ENCODE measurements around the gene PVALB.
A peak's percentile ranks its signal among the peaks of the same experiment; 100 is the strongest.

The PVALB gene

GRCh38 chr22:36828815-36829214 lies 12.0 kb upstream of the PVALB start:
- H3K4me3 ChIP-seq (ENCODE audit: insufficient read depth, low read depth, low read length) = no peak overlapping the region
- H3K27ac ChIP-seq (ENCODE audit: insufficient read depth, low read depth, low read length, poor library complexity, severe bottlenecking) = no peak overlapping the region
- 87 to 90% methylated on average over 3 of the region's 3 CpGs for WGBS, 2 experiments
- no peaks in the 10 kb centered on the region for H3K27me3 ChIP-seq (ENCODE audit: control insufficient read depth, insufficient read depth, low read length, poor library complexity, severe bottlenecking)
- H3K36me3 ChIP-seq (ENCODE audit: control insufficient read depth, insufficient read depth, low read length) = no peaks in the 10 kb centered on the region
- peaks cover 6% of the 10 kb centered on the region for H3K4me1 ChIP-seq (ENCODE audit: control insufficient read depth, insufficient read depth, low read length)
- no peaks in the 10 kb centered on the region for H3K9me3 ChIP-seq (ENCODE audit: control insufficient read depth, low read length)

- Histone ChIP-seq H3K27me3 (ENCODE audit: control insufficient read depth, insufficient read depth, low read length, poor library complexity, severe bottlenecking) (no peaks in the 10 kb centered on the region), H3K9me3 (ENCODE audit: control insufficient read depth, low read length) (no peaks in the 10 kb centered on the region)
- WGBS, 2 experiments = 89 to 91% methylated on average over 6 of the region's 6 CpGs
Observed at GRCh38 chr22:36826262-36826661, 9.4 kb upstream of the PVALB start.

GRCh38 chr22:36824655-36825054 lies 7.8 kb upstream of the PVALB start:
- no peaks in the 10 kb centered on the region for H3K9me3 ChIP-seq (ENCODE audit: control insufficient read depth, low read length)
- H3K36me3 ChIP-seq (ENCODE audit: control insufficient read depth, insufficient read depth, low read length) = no peaks in the 10 kb centered on the region
- peaks cover 1% of the 10 kb centered on the region for H3K27me3 ChIP-seq (ENCODE audit: control insufficient read depth, insufficient read depth, low read length, poor library complexity, severe bottlenecking)
- H3K4me1 ChIP-seq (ENCODE audit: control insufficient read depth, insufficient read depth, low read length) = peaks cover 17% of the 10 kb centered on the region
- H3K27ac ChIP-seq (ENCODE audit: insufficient read depth, low read depth, low read length, poor library complexity, severe bottlenecking) = no peak overlapping the region
- 91 to 94% methylated on average over 2 of the region's 2 CpGs for WGBS, 2 experiments
- no peak overlapping the region for H3K4me3 ChIP-seq (ENCODE audit: insufficient read depth, low read depth, low read length)

More at GRCh38 chr22:36826262-36826661, 9.4 kb upstream of the PVALB start:
- H3K27ac ChIP-seq (ENCODE audit: insufficient read depth, low read depth, low read length, poor library complexity, severe bottlenecking) = no peak overlapping the region
- H3K4me3 ChIP-seq (ENCODE audit: insufficient read depth, low read depth, low read length) = no peak overlapping the region
- H3K4me1 ChIP-seq (ENCODE audit: control insufficient read depth, insufficient read depth, low read length) = peaks cover 17% of the 10 kb centered on the region
- H3K36me3 ChIP-seq (ENCODE audit: control insufficient read depth, insufficient read depth, low read length) = no peaks in the 10 kb centered on the region

- 71 to 75% methylated on average over 17 of the region's 17 CpGs for WGBS, 2 experiments
- H3K27me3 ChIP-seq (ENCODE audit: control insufficient read depth, insufficient read depth, low read length, poor library complexity, severe bottlenecking) = peaks cover 11% of the 10 kb centered on the region
- H3K4me1 ChIP-seq (ENCODE audit: control insufficient read depth, insufficient read depth, low read length) = peaks cover 22% of the 10 kb centered on the region
- no peak overlapping the region for H3K27ac ChIP-seq (ENCODE audit: insufficient read depth, low read depth, low read length, poor library complexity, severe bottlenecking)
- no peak overlapping the region for H3K4me3 ChIP-seq (ENCODE audit: insufficient read depth, low read depth, low read length)
- H3K36me3 ChIP-seq (ENCODE audit: control insufficient read depth, insufficient read depth, low read length) = no peaks in the 10 kb centered on the region
- H3K9me3 ChIP-seq (ENCODE audit: control insufficient read depth, low read length) = no peaks in the 10 kb centered on the region
Observed at GRCh38 chr22:36823186-36823839, 6.5 kb upstream of the PVALB start.

- Histone ChIP-seq H3K9me3 (ENCODE audit: control insufficient read depth, low read length) (no peaks in the 10 kb centered on the region), H3K4me3 (ENCODE audit: insufficient read depth, low read depth, low read length) (no peak overlapping the region), H3K27ac (ENCODE audit: insufficient read depth, low read depth, low read length, poor library complexity, severe bottlenecking) (no peak overlapping the region), H3K36me3 (ENCODE audit: control insufficient read depth, insufficient read depth, low read length) (no peaks in the 10 kb centered on the region), H3K4me1 (ENCODE audit: control insufficient read depth, insufficient read depth, low read length) (peaks cover 24% of the 10 kb centered on the region), H3K27me3 (ENCODE audit: control insufficient read depth, insufficient read depth, low read length, poor library complexity, severe bottlenecking) (peaks cover 18% of the 10 kb centered on the region)
- WGBS, 2 experiments = 38 to 48% methylated on average over 6 of the region's 6 CpGs
Observed at GRCh38 chr22:36822581-36822980, 5.7 kb upstream of the PVALB start.

- no peaks in the 10 kb centered on the region for H3K36me3 ChIP-seq (ENCODE audit: control insufficient read depth, insufficient read depth, low read length)
- no peaks in the 10 kb centered on the region for H3K9me3 ChIP-seq (ENCODE audit: control insufficient read depth, low read length)
- WGBS, 2 experiments = 41% methylated on average over 9 of the region's 9 CpGs
- H3K27me3 ChIP-seq (ENCODE audit: control insufficient read depth, insufficient read depth, low read length, poor library complexity, severe bottlenecking) = peaks cover 53% of the 10 kb centered on the region
- no peak overlapping the region for H3K4me3 ChIP-seq (ENCODE audit: insufficient read depth, low read depth, low read length)
- no peak overlapping the region for H3K27ac ChIP-seq (ENCODE audit: insufficient read depth, low read depth, low read length, poor library complexity, severe bottlenecking)
- H3K4me1 ChIP-seq (ENCODE audit: control insufficient read depth, insufficient read depth, low read length) = peaks cover 47% of the 10 kb centered on the region
Observed at GRCh38 chr22:36819112-36819511, 2.3 kb upstream of the PVALB start.

GRCh38 chr22:36818010-36818642 lies 1.3 kb upstream of the PVALB start:
- Histone ChIP-seq H3K4me3 (ENCODE audit: insufficient read depth, low read depth, low read length) (no peak overlapping the region), H3K27me3 (ENCODE audit: control insufficient read depth, insufficient read depth, low read length, poor library complexity, severe bottlenecking) (peaks cover 62% of the 10 kb centered on the region), H3K4me1 (ENCODE audit: control insufficient read depth, insufficient read depth, low read length) (peaks cover 44% of the 10 kb centered on the region), H3K9me3 (ENCODE audit: control insufficient read depth, low read length) (no peaks in the 10 kb centered on the region), H3K36me3 (ENCODE audit: control insufficient read depth, insufficient read depth, low read length) (no peaks in the 10 kb centered on the region), H3K27ac (ENCODE audit: insufficient read depth, low read depth, low read length, poor library complexity, severe bottlenecking) (no peak overlapping the region)
- WGBS, 2 experiments = 89 to 91% methylated on average over 6 of the region's 6 CpGs

GRCh38 chr22:36817525-36817848 lies 652 bp upstream of the PVALB start:
- Histone ChIP-seq H3K36me3 (ENCODE audit: control insufficient read depth, insufficient read depth, low read length) (no peaks in the 10 kb centered on the region), H3K27ac (ENCODE audit: insufficient read depth, low read depth, low read length, poor library complexity, severe bottlenecking) (no peak overlapping the region), H3K9me3 (ENCODE audit: control insufficient read depth, low read length) (no peaks in the 10 kb centered on the region), H3K4me1 (ENCODE audit: control insufficient read depth, insufficient read depth, low read length) (peaks cover 38% of the 10 kb centered on the region), H3K4me3 (ENCODE audit: insufficient read depth, low read depth, low read length) (peak overlapping the region; percentile 43), H3K27me3 (ENCODE audit: control insufficient read depth, insufficient read depth, low read length, poor library complexity, severe bottlenecking) (peaks cover 62% of the 10 kb centered on the region)
- 22 to 35% methylated on average over 4 to 5 of the region's 5 CpGs for WGBS, 2 experiments

GRCh38 chr22:36816339-36816635 lies 548 bp downstream of the PVALB start:
- Histone ChIP-seq H3K4me1 (ENCODE audit: control insufficient read depth, insufficient read depth, low read length) (peaks cover 36% of the 10 kb centered on the region), H3K27ac (ENCODE audit: insufficient read depth, low read depth, low read length, poor library complexity, severe bottlenecking) (no peak overlapping the region), H3K4me3 (ENCODE audit: insufficient read depth, low read depth, low read length) (peak overlapping the region; percentile 43), H3K9me3 (ENCODE audit: control insufficient read depth, low read length) (no peaks in the 10 kb centered on the region), H3K27me3 (ENCODE audit: control insufficient read depth, insufficient read depth, low read length, poor library complexity, severe bottlenecking) (peaks cover 62% of the 10 kb centered on the region), H3K36me3 (ENCODE audit: control insufficient read depth, insufficient read depth, low read length) (no peaks in the 10 kb centered on the region)
- WGBS, 2 experiments = 2 to 3% methylated on average over 12 of the region's 12 CpGs

- Histone ChIP-seq H3K9me3 (ENCODE audit: control insufficient read depth, low read length) (no peaks in the 10 kb centered on the region), H3K4me3 (ENCODE audit: insufficient read depth, low read depth, low read length) (peak overlapping the region; percentile 43), H3K36me3 (ENCODE audit: control insufficient read depth, insufficient read depth, low read length) (no peaks in the 10 kb centered on the region), H3K4me1 (ENCODE audit: control insufficient read depth, insufficient read depth, low read length) (peaks cover 36% of the 10 kb centered on the region), H3K27me3 (ENCODE audit: control insufficient read depth, insufficient read depth, low read length, poor library complexity, severe bottlenecking) (peaks cover 62% of the 10 kb centered on the region), H3K27ac (ENCODE audit: insufficient read depth, low read depth, low read length, poor library complexity, severe bottlenecking) (no peak overlapping the region)
- WGBS, 2 experiments = 49 to 50% methylated on average over 8 of the region's 8 CpGs
Observed at GRCh38 chr22:36815558-36816338, 1.1 kb downstream of the PVALB start.

All from ectodermal cell (in vitro differentiated cells).